ENCODE results near the gene LNPK. TPM values are rescaled to one million over a fixed set of nuclear protein-coding genes. Genes with fewer than 3 reads are reported as not detected.

LNPK gene
- 29.4 and 29.5 TPM in 2 replicates for total RNA-seq (2014; rRNA removed; shearing (Covaris generic))

- Histone ChIP-seq H3K27ac (peak within 1 kb of the TSS; percentile 62), H3K4me1 (no peaks in the 10 kb centered on the region; the same call in 1 of the 2 replicates), H3K9me3 (replicated peaks) (no peaks in the 10 kb centered on the region), H3K27me3 (no peaks in the 10 kb centered on the region), H3K4me3 (peak within 1 kb of the TSS; percentile 82), H3K36me3 (no peaks in the 10 kb centered on the region)
- DNase-seq: peak; percentile 91 to 92
Observed at GRCh38 chr2:176001916-176002687, at the start of gene LNPK. TSS of gene LNPK (minus strand) at chr2:176002267. CDS start at chr2:175995584, 6,683 bp downstream.

GRCh38 chr2:176039375-176039774 is 37.3 kb upstream of the LNPK start:
- H3K27ac ChIP-seq: no peak overlapping the region
- no peaks in the 10 kb centered on the region for H3K36me3 ChIP-seq
- no peaks in the 10 kb centered on the region; the same call in 1 of the 2 replicates for H3K9me3 ChIP-seq (replicated peaks)
- no peak for DNase-seq
- H3K27me3 ChIP-seq: no peaks in the 10 kb centered on the region
- H3K4me1 ChIP-seq: no peaks in the 10 kb centered on the region
- no peak overlapping the region for H3K4me3 ChIP-seq

- no peak overlapping the region for H3K27ac ChIP-seq
- no peaks in the 10 kb centered on the region for H3K27me3 ChIP-seq
- H3K4me3 ChIP-seq: no peak overlapping the region
- no peaks in the 10 kb centered on the region; the same call in 1 of the 2 replicates for H3K9me3 ChIP-seq (replicated peaks)
- no peaks in the 10 kb centered on the region for H3K4me1 ChIP-seq
- H3K36me3 ChIP-seq: no peaks in the 10 kb centered on the region
- DNase-seq: no peak
Observed at GRCh38 chr2:176038694-176039093, 36.6 kb upstream of the LNPK start.

- no peaks in the 10 kb centered on the region for H3K4me1 ChIP-seq
- H3K36me3 ChIP-seq: no peaks in the 10 kb centered on the region
- H3K27ac ChIP-seq: no peak overlapping the region
- no peak for DNase-seq
- no peaks in the 10 kb centered on the region; the same call in 1 of the 2 replicates for H3K9me3 ChIP-seq (replicated peaks)
- H3K27me3 ChIP-seq: no peaks in the 10 kb centered on the region
- H3K4me3 ChIP-seq: no peak overlapping the region
Observed at GRCh38 chr2:176035013-176035691, 33.1 kb upstream of the LNPK start.

- DNase-seq: no peak
Observed at GRCh38 chr2:176027806-176028205, 25.7 kb upstream of the LNPK start.

GRCh38 chr2:176025932-176026331 is 23.9 kb upstream of the LNPK start:
- H3K27me3 ChIP-seq: no peaks in the 10 kb centered on the region
- no peak overlapping the region for H3K27ac ChIP-seq
- no peaks in the 10 kb centered on the region for H3K4me1 ChIP-seq
- H3K36me3 ChIP-seq: no peaks in the 10 kb centered on the region
- DNase-seq: no peak
- H3K9me3 ChIP-seq (replicated peaks): no peaks in the 10 kb centered on the region
- no peak overlapping the region for H3K4me3 ChIP-seq

More at GRCh38 chr2:176027806-176028205, 25.7 kb upstream of the LNPK start:
- H3K27ac ChIP-seq: no peak overlapping the region
- no peaks in the 10 kb centered on the region for H3K4me1 ChIP-seq
- no peaks in the 10 kb centered on the region for H3K9me3 ChIP-seq (replicated peaks)
- no peak overlapping the region for H3K4me3 ChIP-seq
- H3K36me3 ChIP-seq: no peaks in the 10 kb centered on the region
- no peaks in the 10 kb centered on the region for H3K27me3 ChIP-seq

- H3K4me1 ChIP-seq: no peaks in the 10 kb centered on the region
- no peak overlapping the region for H3K4me3 ChIP-seq
- no peaks in the 10 kb centered on the region for H3K9me3 ChIP-seq (replicated peaks)
- no peak overlapping the region for H3K27ac ChIP-seq
- no peaks in the 10 kb centered on the region for H3K36me3 ChIP-seq
- no peaks in the 10 kb centered on the region for H3K27me3 ChIP-seq
- DNase-seq: peak in 1 of 2 experiments; percentile 11
Observed at GRCh38 chr2:176024083-176024482, 22.0 kb upstream of the LNPK start.

- no peaks in the 10 kb centered on the region for H3K9me3 ChIP-seq (replicated peaks)
- no peak for DNase-seq
- H3K36me3 ChIP-seq: no peaks in the 10 kb centered on the region
- H3K27ac ChIP-seq: no peak overlapping the region
- H3K4me1 ChIP-seq: no peaks in the 10 kb centered on the region
- no peaks in the 10 kb centered on the region for H3K27me3 ChIP-seq
- no peak overlapping the region for H3K4me3 ChIP-seq
Observed at GRCh38 chr2:176022048-176022447, 20.0 kb upstream of the LNPK start.

GRCh38 chr2:176020400-176020799 is 18.3 kb upstream of the LNPK start:
- H3K4me3 ChIP-seq: no peak overlapping the region
- DNase-seq: no peak
- no peaks in the 10 kb centered on the region for H3K27me3 ChIP-seq
- no peak overlapping the region for H3K27ac ChIP-seq
- H3K9me3 ChIP-seq (replicated peaks): no peaks in the 10 kb centered on the region
- H3K4me1 ChIP-seq: no peaks in the 10 kb centered on the region
- no peaks in the 10 kb centered on the region for H3K36me3 ChIP-seq

GRCh38 chr2:176018708-176019107 is 16.6 kb upstream of the LNPK start:
- H3K27ac ChIP-seq: no peak overlapping the region
- H3K27me3 ChIP-seq: no peaks in the 10 kb centered on the region
- no peaks in the 10 kb centered on the region for H3K36me3 ChIP-seq
- no peaks in the 10 kb centered on the region for H3K4me1 ChIP-seq
- no peak overlapping the region for H3K4me3 ChIP-seq
- H3K9me3 ChIP-seq (replicated peaks): no peaks in the 10 kb centered on the region
- DNase-seq: no peak

GRCh38 chr2:176009445-176009844 is 7.4 kb upstream of the LNPK start:
- no peaks in the 10 kb centered on the region for H3K36me3 ChIP-seq
- DNase-seq: no peak
- H3K9me3 ChIP-seq (replicated peaks): no peaks in the 10 kb centered on the region
- H3K4me3 ChIP-seq: no peak overlapping the region
- H3K27me3 ChIP-seq: no peaks in the 10 kb centered on the region
- no peak overlapping the region for H3K27ac ChIP-seq
- H3K4me1 ChIP-seq: no peaks in the 10 kb centered on the region

GRCh38 chr2:176004934-176005333 is 2.9 kb upstream of the LNPK start:
- H3K9me3 ChIP-seq (replicated peaks): no peaks in the 10 kb centered on the region
- no peaks in the 10 kb centered on the region for H3K36me3 ChIP-seq
- no peak overlapping the region for H3K27ac ChIP-seq
- no peaks in the 10 kb centered on the region for H3K27me3 ChIP-seq
- DNase-seq: no peak
- no peaks in the 10 kb centered on the region; the same call in 1 of the 2 replicates for H3K4me1 ChIP-seq
- no peak overlapping the region for H3K4me3 ChIP-seq

GRCh38 chr2:176003958-176004357 is 1.9 kb upstream of the LNPK start:
- Histone ChIP-seq H3K9me3 (replicated peaks) (no peaks in the 10 kb centered on the region), H3K4me1 (no peaks in the 10 kb centered on the region; the same call in 1 of the 2 replicates), H3K4me3 (no peak overlapping the region), H3K27ac (no peak overlapping the region), H3K27me3 (no peaks in the 10 kb centered on the region), H3K36me3 (no peaks in the 10 kb centered on the region)
- DNase-seq: no peak

- H3K4me3 ChIP-seq: peak overlapping the region; percentile 82
- no peaks in the 10 kb centered on the region; the same call in 1 of the 2 replicates for H3K4me1 ChIP-seq
- peak overlapping the region; percentile 62 for H3K27ac ChIP-seq
- DNase-seq: no peak
- H3K27me3 ChIP-seq: no peaks in the 10 kb centered on the region
- no peaks in the 10 kb centered on the region for H3K9me3 ChIP-seq (replicated peaks)
- no peaks in the 10 kb centered on the region for H3K36me3 ChIP-seq
Observed at GRCh38 chr2:176002688-176003210, 682 bp upstream of the LNPK start.

GRCh38 chr2:176001281-176001915 is 669 bp downstream of the LNPK start:
- Histone ChIP-seq H3K27me3 (no peaks in the 10 kb centered on the region), H3K36me3 (no peaks in the 10 kb centered on the region), H3K4me3 (peak overlapping the region; percentile 82), H3K4me1 (no peaks in the 10 kb centered on the region; the same call in 1 of the 2 replicates), H3K9me3 (replicated peaks) (no peaks in the 10 kb centered on the region), H3K27ac (peak overlapping the region; percentile 62)
- DNase-seq: peak; percentile 43 to 65
